Stimulated activated CD4-positive, alpha-beta T cell treated with anti-CD3 and anti-CD28 coated beads, Interleukin-4, amount 100 ng/mL, for 48 hours (primary cell): Measurements from ENCODE around the gene CRKL.
A peak's percentile ranks its signal among the peaks of the same experiment; 100 is the strongest.

ENCODE experiments used
- DNase-seq, 2 donors: peaks; one replicate each; pipeline ENCODE4 v3.0.0-alpha.2; 2020; ENCODE audit warnings: low read depth in 2 of 2

The CRKL gene

DNA sequence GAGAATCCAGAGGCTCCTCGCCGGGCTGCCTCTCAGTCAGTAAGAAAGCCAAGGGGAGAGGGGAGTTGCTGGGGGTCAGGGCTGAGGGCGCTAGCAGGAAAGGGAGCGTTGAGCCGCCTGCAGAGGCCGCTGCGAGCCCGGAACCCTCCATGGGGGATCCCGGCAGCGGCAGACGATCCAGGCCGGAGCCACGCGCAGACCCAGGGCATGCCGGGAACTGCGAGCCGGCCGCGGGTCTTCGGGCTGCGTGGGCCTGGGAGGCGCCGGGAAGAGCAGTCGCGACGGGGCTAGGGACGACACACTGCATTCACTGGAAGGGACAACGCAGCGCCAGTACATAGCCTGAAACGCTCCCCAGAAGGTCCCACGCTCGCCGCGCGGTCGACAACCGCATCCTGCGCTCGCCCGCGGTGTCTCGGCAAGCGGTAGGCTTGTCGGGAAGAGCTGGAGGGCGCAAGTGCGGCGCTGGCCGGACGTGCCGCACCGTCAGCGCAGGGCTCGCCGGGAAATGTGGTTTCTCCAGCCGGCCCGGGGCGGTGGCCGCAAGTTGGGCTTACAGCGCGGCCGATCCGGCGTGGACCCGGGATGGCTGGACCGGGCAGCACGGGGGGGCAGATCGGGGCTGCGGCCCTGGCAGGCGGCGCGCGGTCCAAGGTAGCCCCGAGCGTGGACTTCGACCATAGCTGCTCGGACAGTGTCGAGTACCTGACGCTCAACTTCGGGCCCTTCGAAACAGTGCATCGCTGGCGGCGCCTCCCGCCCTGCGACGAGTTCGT is 64.8 kb downstream of the CRKL start, which contains the start of gene LZTR1:
LZTR1 (plus strand) TSS at position 511 of the 776 bp plus-strand sequence; CDS start at position 586, 75 bp downstream.
- DNase-seq: peak; percentile 59 to 60

DNA sequence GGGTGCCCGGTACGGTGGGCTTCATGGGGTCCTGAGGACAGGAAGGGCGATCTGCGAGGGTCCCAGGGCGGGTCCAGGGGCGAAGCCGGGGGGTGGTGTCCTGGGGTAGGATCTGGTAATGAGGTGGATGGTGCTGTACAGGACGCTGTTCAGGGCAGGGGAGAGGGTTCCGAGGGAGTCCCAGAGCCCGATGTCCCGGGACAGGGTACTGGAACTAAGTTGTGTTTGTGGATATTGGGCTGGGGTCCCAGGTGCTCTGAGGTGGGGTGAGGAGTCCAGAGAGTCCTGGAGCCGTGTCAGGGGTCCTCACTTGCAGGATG is 65.3 kb downstream of the CRKL start:
- DNase-seq: no peak

DNA sequence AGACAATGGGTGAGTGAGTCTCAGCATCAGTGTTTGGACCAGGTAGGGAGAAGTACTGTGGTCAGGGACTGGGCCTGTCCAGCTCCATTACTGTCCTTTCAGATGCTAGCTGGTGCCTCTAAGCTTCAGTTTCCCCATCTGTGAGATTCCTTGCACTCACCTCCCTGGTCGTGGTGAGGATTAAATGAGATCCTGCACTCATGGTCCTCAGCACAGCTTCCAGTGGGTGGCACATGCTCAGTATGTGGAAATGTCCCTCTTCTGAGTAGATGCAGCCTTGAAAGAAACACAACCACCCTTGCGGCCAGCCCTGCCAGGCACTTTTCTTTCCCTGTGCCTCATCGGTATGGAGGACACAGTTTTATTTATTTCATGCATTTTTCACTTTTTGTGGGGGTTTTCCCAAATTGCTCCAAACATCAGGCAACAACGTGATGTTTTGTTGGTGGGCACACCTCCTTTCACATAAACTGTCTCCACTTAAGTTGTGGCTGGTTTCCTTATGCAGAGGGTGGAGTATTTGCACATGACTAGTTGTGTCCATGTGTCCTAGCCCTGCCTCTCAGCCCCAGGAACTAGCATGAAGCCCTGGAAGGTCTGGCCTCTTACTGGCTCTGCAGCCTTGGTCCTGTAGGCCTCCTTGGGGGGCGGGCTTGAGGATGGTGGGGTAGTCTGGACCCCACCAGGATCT is 66.0 kb downstream of the CRKL start:
- no peak for DNase-seq

DNA sequence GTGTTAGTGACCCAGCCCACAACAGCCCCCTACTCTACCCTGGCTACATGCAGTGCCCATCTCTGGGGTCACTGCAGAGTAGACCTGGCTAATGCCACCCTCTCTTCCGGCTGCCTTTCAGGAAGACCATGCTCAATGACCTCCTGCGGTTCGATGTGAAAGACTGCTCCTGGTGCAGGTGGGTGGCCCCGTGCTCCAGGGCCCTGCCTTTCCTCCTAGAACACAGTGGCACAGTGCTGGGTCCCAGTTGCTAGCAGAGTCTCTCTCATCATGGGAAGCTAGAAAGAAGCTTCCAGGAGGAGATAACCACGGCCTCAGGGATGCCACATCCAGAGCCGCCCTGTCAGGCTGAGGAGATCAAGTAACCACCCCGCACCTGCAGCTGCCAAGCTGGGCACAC is 68.5 kb downstream of the CRKL start:
- no peak for DNase-seq

DNA sequence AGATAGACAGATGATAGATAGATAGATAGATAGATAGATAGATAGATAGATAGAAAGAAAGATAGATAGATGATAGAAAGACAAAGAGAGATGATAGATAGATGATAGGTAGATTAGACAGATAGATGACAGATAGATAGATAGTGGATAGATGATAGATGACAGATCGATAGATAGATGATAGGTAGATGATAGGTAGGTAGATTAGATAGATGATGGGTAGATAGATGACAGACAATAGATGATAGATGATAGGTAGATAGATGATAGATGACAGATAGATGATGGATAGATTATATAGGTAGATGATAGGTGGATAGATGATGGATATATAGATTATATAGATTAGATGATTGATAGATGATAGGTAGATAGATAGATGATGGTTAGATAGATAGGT is 69.2 kb downstream of the CRKL start:
- DNase-seq: no peak

DNA sequence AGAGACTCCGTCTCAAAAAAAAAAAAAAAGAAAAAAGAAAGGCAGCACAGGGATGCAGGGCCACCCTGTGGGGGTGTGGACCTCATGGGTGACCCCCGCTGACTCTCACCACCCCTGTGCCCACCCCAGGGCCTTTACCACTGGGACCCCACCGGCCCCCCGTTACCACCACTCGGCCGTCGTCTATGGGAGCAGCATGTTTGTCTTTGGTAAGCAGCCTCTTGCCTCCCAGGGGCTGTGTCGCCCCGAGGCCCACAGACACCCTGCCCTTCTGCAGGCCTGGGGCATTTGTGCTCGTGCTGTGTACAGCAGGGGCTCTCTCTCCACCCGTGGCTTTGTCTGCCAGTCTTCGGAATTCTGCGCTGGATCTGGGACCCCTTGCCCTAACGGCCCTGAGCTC is 70.2 kb downstream of the CRKL start:
- DNase-seq: no peak

DNA sequence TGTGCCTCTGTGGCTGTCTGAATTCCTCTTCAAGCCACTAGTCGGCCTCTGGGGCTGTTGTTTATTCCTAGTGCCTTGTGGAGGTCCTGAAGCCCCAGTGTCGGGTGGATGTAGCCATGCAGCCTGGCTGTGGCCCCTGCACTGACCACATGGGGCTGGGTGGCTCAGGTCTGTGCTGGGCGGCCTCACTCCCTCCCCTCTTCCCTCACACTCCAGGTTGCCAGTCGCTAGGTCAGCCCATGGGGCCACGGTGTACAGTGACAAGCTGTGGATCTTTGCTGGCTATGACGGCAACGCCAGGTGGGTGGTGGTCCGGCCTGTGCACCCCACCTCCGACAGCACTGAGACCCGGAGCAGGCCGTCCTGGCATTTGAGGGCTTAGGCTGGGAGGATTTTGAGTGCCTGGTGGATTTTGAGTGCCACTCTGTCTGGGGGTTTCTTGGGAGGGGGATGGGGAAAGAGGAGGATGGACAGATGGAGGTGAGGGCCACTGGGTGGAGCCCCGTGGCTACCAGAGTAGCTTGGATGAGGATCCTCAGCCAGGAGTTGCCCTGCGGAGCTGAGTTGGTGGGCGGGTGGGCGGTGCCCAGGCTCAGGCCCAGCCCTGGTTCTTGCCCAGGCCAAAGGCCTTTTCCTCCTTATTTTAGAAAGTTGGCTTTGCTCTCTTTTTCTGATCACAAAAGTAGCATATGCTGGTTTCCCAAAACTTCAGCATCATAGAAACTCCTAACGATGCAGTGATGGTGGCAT is 71.5 kb downstream of the CRKL start:
- DNase-seq: no peak

DNA sequence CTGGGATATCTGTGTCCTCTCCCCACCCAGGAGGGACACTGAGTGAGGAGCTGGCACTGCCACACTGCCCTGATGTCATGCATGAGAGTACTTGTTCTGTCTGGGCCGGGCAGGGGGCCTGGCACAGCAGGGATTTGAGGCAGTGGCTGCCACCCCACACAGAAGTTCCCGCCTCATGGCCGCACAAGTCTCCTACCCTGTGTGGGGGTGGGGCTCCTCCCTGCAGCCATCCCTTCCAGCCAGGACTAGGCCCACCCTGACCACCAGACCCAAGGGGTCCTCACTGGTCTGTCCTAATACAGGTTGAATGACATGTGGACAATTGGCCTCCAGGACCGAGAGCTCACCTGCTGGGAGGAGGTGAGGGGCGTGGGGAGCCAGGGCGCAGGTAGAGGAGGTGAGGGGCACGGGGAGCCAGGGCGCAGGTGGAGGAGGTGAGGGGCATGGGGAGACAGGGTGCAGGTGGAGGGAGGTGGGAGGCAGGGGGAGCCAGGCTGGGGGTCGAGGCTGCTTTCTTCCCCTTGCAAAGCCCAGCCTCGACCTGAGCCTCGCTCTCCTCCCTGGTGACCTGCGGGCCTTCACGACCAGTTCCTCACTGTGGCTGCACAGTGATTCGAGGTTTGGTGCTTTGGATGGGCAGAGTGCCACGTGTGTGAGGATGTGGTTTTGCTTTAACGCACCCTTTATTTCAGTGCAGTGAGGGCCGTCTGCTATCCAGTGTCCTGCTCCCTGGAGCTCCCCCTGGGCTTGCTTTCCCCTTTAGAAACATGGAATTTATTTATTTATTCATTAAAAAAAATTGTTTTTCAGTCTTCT is 72.3 kb downstream of the CRKL start:
- DNase-seq: no peak

DNA sequence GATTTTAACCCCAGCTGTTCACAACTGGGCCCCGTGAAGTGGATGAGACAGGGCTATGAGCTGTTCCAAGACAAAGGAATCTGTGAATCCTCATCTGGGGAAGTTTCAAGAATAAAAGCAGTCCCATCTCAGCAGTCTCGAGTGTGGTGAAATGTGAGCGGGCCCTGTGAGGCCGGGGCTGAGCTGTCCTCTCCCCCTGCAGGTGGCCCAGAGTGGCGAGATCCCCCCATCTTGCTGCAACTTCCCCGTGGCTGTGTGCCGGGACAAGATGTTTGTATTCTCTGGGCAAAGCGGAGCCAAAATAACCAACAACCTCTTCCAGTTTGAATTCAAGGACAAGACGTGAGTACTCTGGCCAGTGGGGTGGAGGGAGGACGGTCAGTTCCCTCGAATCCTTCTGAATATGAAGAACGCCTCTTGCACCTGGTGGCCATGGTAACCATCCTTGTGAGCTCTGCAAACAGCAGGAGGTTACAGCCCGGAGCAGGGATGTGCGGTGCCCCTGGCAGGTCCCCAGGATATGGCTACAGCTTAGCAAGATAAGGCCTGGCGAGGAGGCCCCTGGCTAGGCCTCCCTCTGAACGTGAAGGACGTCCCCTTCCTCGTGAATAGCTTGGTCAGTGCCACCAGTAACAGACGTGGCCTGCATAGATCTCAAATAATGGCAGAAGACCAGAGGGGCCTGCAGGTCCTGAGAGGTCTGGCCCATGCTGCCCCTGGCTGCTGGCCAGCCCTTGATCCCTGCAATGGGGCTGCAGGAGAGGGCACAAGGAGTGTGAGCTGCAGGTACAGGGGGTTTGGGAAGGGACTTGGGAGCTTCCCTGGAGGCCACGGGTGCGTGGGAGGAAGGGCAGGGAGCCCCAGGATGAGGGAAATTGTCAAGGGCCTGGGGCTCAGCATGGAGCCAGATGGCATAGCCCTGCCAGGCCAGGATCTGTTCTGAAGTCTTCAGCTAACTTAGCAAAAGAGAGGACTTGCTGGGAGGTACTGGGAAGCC is 73.3 kb downstream of the CRKL start:
- no peak for DNase-seq

DNA sequence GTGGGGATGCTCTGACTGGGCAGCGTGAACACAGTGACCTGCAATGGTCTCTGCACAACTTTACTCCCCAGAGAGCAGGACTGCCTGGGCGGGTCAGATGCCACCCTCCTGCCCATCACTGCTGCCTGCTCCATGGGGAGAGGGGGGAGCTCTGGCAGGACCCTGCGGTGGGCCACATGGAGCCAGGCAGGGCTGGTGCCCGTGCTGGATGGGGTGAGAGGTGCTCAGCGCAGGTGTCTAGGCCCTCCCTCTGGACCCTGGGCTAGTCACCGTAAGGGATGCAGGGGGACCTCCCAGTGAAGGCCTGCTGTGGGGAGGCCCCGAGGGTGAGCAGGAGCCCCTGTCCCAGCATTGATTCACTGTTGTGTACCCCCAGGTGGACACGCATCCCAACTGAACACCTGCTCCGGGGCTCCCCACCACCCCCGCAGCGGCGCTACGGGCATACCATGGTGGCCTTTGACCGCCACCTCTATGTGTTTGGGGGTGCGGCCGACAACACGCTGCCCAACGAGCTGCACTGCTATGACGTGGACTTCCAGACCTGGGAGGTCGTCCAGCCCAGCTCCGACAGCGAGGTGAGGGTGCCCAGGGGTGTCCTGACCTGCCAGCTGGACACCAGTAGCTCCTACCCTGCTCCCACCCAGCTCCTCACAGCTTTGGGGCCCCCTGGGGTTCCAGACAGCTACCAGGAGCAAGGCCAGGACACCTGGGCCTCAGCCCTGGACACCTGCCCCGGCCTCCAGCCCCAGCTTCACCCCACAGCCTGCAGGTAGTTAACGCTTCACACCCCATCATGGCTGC is 74.2 kb downstream of the CRKL start:
- DNase-seq: no peak

DNA sequence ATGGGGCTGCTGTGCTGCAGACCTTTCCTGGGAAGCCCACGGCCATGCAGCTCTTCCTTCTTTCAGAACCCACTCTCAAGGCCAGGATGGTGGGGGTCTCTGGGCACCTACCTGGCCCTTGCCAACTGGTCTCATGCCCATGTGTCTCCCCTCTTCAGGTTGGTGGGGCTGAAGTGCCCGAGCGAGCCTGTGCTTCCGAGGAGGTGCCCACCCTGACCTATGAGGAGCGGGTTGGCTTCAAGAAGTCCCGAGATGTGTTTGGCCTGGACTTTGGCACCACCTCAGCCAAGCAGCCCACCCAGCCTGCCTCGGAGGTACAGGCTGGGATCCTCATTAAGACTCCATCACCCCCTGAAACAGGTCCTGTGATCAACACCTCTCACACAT is 74.8 kb downstream of the CRKL start:
- no peak for DNase-seq

DNA sequence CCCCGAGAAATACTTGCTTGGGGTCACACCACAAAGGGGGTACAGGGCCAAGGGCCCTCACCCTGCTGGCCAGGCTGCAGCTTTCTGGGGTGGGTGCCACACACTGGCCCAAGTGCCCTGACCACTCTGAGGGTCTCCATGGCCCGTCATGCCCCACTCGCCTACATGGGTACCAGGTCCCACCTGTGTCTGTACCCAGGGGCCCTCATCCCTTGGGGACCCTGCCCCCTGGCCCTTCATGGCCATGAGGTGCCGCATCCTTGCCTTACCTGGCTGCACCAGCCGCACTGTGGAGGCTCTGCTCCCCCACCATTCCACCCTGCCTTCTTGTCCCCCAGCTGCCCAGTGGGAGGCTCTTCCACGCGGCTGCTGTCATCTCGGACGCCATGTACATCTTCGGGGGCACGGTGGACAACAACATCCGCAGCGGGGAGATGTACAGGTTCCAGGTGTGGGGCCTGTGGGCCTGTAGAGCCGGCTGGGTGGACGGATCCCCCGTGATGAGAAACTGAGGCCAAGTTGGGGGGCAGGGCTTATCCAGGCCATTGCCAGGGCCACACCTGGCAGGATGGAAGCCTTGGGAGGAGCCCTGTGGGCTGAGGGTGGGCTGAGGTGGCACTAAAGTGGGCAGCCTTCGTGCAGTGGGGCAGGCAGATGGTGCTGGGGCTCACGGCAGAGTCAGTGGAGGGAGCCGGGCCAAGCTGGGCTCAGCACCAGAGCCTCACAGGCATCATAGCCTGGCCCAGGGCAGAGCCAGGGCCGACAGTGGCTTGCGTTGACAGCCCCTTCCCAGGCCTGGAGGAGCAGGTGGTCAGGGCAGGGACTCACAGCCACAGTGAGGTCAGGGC is 75.5 kb downstream of the CRKL start:
- DNase-seq: no peak

DNA sequence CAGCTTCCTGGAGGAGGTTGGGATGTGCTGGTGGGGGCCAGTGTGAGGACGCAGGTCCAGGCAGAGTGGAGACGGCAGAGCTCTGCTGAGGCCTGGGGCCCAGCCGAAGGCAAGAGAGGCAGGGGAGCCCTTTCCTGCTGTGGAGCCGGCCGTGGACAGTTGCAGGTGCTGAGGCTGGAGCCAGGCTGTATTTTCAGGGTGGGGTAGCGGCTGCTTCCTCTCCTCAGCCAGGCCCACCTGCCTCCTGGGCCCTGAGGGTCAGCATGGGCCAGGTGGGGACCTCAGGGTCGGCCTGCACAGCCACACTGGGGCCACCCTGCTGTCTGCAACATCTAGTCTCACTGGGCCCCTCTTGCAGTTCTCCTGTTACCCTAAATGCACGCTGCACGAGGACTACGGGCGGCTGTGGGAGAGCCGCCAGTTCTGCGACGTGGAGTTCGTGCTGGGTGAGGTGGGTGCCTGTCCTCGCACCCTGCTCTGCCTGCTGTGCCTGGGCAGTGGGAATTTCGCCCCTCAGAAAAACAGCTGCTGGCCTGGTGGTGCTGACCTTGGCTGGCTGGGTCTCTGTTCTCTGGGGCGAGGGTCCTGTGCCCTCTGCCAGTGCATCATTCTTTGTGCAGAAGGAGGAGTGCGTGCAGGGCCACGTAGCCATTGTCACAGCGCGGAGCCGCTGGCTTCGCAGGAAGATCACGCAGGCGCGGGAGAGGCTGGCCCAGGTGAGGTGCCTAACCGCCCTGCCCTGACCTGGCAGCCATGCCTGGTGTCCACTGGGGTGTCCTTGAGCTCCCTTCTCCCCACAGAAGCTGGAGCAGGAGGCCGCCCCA is 76.3 kb downstream of the CRKL start:
- DNase-seq: no peak

DNA sequence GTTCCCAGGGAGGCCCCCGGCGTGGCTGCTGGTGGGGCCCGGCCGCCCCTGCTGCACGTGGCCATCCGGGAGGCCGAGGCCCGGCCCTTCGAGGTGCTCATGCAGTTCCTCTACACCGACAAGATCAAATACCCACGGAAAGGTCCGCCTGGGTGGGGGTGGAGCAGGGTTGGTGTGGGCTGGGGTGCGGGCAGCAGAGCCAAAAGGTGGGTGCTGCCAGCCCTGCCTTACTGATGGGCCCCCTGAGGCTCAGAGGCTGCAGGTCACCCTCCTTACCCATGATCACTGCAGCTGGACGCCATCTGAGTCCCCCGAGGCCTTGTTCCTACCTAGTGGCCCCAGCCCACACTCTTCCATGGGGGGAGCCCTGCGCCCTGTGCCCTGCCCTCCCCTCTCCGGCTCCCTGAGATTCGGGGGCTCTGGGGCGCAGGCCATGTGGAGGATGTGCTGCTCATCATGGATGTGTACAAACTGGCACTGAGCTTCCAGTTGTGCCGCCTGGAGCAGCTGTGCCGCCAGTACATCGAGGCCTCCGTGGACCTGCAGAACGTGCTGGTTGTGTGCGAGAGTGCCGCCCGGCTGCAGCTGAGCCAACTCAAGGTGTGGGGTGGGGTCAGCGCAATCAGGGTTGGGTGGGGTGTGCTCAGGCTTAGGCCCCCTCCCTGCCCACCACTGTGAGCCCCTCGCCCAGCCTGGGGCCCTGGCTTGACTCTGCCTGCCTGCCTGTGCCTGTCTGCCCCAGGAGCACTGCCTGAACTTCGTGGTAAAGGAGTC is 77.1 kb downstream of the CRKL start:
- no peak for DNase-seq

DNA sequence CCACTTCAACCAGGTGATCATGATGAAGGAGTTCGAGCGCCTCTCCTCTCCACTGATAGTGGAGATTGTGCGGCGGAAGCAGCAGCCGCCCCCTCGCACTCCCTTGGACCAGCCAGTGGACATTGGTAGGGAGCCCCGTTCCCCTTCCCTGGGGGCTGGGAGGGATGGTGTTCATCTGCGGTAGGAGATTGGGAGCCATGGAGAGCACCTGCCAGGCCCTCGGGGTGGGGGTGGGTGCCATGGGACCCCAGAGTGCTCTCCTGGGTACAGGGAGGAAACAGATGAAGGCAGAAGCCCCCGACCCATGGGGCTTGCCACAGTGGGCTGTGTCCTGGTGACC is 77.7 kb downstream of the CRKL start:
- no peak for DNase-seq

DNA sequence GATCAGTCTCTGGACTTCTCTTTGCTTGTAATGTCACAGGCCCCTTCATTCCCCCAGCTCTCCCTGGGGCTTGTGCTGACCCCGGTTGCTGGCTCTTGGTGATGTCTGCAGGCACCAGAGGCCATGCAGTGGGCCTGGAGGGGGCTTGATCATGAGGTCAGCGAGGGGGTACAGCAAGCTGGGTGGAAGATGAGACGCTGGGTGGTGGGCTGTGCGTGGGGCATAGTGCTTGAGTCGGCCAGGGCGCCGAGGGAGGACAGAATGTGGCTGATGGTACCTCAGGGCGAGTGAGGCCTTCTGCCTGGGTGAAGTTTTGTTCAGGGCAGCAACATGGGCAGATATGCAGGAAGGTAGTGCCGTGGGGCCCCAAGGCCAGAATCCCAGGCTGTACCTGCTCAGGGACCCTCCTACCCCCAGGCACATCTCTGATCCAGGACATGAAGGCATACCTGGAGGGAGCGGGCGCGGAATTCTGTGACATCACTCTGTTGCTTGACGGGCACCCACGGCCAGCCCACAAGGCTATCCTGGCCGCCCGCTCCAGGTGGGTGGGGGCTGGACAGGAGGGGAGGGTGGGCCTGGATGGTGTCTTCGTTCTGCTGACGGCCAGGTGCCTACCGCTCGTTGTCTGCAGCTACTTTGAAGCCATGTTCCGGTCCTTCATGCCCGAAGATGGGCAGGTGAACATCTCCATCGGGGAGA is 78.3 kb downstream of the CRKL start:
- DNase-seq: no peak

DNA sequence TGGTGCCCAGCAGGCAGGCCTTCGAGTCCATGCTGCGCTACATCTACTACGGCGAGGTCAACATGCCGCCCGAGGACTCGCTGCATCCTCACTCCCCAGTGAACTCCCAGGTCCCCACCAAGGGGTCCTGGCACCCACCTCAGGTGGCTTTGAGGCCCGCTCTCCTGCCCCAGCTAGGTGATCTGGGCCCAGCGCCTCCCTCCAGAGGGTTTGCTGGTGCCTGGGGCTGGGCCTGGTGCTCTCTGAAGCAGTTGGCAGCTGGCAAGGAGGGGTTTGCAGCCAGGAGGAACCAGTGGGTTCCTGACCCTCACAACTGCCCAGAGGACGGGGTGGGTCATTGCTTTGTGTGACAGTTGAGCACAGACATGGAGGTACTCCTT is 78.8 kb downstream of the CRKL start:
- DNase-seq: no peak
